ENCODE measurements around the gene PIK3IP1.

PIK3IP1 gene

DNA sequence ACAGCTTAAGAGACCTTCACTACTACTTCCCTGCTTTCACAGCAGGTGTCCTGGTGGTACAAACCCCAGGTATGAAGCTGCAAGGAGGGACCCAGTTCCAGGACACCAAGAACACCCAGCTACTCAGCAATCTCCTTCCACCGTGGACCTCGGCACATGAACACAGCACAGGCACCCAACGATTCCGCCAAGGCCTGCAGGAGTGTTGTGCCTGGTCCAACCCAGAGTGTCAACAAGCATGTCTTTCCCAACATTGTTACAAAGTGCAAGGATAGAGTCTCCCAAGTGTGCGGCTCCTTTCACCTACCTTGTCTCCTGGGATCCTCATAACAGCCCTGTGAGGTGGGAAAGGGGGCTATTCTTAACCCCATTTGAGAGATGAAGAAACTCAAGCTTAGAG, 42.0 kb upstream of the PIK3IP1 start:
- no peak overlapping the region for H3K27ac ChIP-seq
- TF ChIP-seq, protein P1, sequence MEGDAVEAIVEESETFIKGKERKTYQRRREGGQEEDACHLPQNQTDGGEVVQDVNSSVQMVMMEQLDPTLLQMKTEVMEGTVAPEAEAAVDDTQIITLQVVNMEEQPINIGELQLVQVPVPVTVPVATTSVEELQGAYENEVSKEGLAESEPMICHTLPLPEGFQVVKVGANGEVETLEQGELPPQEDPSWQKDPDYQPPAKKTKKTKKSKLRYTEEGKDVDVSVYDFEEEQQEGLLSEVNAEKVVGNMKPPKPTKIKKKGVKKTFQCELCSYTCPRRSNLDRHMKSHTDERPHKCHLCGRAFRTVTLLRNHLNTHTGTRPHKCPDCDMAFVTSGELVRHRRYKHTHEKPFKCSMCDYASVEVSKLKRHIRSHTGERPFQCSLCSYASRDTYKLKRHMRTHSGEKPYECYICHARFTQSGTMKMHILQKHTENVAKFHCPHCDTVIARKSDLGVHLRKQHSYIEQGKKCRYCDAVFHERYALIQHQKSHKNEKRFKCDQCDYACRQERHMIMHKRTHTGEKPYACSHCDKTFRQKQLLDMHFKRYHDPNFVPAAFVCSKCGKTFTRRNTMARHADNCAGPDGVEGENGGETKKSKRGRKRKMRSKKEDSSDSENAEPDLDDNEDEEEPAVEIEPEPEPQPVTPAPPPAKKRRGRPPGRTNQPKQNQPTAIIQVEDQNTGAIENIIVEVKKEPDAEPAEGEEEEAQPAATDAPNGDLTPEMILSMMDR (conservative IDR thresholded peaks at IDR 0.05), result no peak

DNA sequence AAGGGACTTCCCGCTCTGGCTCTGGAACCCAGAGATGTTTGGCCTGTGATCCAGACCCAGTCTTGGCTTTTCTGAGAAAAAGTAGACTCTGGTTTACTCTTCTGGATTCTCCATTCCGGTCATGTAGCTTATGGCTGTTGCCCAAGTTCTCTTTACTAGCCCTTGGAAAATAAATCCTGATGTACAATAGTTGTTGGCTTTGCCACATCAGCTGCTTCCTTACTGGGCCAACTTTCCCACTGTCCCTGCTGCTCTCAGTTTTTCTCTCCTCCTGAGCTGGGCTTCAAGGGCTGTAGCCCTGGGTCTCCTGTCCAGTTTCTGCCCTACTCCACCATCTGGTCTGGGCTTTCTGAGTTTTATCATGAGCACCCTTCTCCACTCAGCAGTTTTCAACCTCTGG, 41.4 kb upstream of the PIK3IP1 start:
- H3K27ac ChIP-seq, result no peak overlapping the region

DNA sequence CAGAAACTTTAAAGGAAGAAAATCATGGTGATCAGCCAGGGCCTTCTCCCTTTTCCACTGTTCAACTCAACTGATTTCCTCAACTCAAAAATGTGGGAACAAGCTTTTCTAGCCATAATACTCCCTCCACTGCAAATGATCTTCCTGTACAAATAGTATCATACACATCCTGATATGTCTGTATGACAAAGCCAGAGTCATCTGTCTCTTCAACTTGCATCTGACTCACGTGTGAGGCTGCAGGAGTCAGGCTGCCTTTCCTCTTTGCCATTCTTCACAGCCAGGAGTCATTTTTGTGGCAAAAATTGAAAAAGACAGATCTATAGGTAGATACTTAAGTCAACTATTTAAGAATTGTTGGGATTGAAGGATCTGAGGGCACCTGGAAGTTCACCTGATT, 40.6 kb upstream of the PIK3IP1 start:
- TF ChIP-seq, protein P1 (conservative IDR thresholded peaks at IDR 0.05), result no peak
- no peak overlapping the region for H3K27ac ChIP-seq

More for the DNA sequence above, 41.4 kb upstream of the PIK3IP1 start:
- TF ChIP-seq, protein P1 (conservative IDR thresholded peaks at IDR 0.05), result no peak

DNA sequence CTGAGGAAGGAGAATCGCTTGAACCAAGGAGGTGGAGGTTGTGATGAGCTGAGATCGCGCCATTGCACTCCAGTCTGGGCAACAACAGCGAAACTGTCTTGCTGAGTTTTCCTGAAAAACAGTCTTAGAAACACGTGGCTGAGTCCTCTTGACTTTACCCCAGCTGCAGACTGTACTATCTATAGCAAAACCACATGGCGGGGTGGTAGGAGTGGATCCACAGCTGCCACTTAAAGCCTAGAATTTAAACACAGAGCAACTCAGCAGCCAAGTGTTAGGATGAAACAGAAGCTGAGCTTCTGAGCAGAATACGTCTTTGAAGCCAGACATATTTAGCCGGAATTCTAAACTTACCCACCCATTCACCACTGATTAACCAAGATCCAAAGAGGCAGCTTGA, 39.7 kb upstream of the PIK3IP1 start:
- no peak overlapping the region for H3K27ac ChIP-seq

DNA sequence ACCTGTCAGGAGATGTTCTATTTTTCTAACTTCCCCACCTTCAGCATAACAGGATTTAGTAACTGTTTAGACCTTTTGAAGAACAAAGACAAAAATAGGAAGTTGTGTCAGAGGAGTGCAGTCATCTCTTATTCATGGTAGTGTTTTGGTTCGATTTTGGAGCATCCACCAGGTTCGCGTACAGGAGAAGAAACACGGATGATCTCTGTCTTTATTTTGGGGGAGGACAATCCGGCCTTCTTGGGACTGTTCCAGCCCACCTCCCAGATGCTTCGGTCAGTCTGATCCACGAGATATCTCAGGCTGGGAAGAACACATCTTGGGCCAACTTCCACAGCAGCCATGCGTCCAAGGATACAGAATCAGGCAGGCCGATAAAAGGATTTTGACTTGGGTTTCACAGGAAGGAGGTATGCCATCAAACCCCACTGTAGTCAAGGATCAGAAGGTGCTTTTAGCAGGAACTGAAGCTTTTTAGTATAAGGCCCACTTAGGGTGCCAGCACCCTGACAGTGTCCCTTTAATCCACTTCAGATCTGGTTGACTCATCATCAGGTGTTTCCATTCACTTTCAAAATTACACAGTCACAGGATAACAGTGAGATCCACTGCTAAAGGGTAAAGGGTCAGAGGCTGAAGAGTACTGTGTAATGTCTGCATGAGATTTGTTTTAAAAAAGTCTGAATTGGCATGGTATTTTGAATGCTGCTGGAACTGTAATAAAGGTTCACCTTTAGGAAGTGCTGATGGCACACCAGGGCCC, 37.3 kb upstream of the PIK3IP1 start:
- H3K27ac ChIP-seq, result peak overlapping the region; percentile 31; the same call in 1 of the 2 replicates
- TF ChIP-seq, protein P1 (conservative IDR thresholded peaks at IDR 0.05), result no peak

More for the DNA sequence above, 39.7 kb upstream of the PIK3IP1 start:
- TF ChIP-seq, protein P1 (conservative IDR thresholded peaks at IDR 0.05), result no peak

DNA sequence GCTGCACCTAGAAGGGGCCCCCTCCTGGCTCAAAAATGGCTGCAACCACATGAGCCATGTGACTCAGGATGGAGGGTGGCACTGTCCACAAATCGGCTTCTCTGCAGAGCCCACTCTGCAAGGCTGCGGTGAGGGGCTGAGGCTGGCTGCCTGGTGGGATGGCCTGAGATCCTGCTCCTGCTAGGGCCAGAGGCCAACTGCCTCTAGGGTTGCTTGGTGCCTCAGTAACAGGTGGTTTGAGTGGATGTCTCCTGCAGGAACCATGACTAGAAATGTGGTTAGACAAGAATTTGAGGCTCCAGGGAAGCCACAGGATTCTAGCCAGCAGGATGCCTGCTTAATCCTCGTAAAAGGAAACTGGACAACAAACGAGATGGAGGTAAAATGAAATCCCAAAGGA, 36.7 kb upstream of the PIK3IP1 start:
- TF ChIP-seq, protein P1 (conservative IDR thresholded peaks at IDR 0.05), result no peak
- H3K27ac ChIP-seq, result peak overlapping the region; percentile 31; the same call in 1 of the 2 replicates

DNA sequence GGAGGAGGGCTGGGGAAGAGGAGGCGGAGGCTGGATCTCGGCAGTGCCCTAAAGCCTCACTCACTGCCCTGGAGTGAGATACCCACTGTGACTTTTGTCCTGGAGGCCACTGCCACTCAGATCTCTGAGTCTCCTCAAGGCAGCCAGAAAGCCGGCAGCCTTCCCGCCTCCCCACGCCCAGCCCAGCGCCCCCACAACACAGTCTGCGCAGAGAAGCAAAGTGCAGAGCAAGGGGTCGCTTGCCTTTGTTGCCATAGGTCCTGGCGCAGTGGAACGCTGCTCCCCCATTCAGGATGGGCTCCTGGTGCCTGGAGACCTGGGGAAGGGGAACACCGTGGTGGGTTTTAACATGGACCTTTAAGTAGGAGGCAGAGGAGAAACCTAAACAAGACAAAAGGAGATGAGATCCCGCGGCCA, 36.3 kb upstream of the PIK3IP1 start:
- H3K27ac ChIP-seq, result peak overlapping the region; percentile 31; the same call in 1 of the 2 replicates
- TF ChIP-seq, protein P1 (conservative IDR thresholded peaks at IDR 0.05), result no peak

Measured in VCaP (cell line).